Gastrocnemius medialis (tissue), 4 donors: Measurements from ENCODE around the gene ANO9.

ENCODE experiments used
- CTCF ChIP-seq, 5 experiments: fragments of 450-650 bp in 3 of 5; fragments of 200-600 bp in 2 of 5; sonication (generic) in 2 of 5; IDR thresholded peaks in 4 of 5; conservative IDR thresholded peaks in 1 of 5; 1 replicate in 4 of 5; 2 replicates in 1 of 5; pipeline ENCODE4 v1.5.1; 2016 to 2019; ENCODE audit warnings: antibody characterized with exemption in 5 of 5, mild to moderate bottlenecking in 3 of 5, moderate library complexity in 3 of 5
- POLR2A ChIP-seq, 2 donors: fragments of 450-650 bp; IDR thresholded peaks; one replicate each; pipeline ENCODE4 v1.6.1; 2017; ENCODE audit warnings: antibody characterized with exemption in 2 of 2, mild to moderate bottlenecking in 2 of 2, moderate library complexity in 2 of 2

DNA sequence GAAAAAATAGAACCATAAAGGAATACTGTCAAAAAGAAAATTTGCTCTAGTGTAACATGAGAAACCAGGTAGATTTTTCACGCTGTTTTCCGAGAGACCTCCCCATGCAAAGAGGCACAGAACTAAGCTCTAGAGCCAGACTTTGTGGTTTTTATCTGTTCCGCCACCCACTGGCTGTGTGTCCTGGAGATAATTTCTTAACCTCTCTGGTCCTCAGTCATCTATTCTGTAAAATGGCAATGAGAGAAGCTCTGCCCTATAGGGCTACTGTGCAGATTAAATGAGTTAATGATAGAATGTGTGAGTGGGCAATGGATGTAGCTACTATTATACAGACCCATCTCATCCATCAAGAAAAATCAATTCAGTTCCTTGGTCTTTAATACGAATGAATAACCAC is 17.6 kb downstream of the ANO9 start:
- TF ChIP-seq CTCF (IDR thresholded peaks at IDR 0.05 in 4 of 5, conservative IDR thresholded peaks at IDR 0.05 in 1 of 5), result no peak
- TF ChIP-seq POLR2A (IDR thresholded peaks at IDR 0.05), result no peak
